Ovary (tissue), 3 donors: Measurements from ENCODE around the gene PCDHGA2.

Source experiments
- EP300 ChIP-seq: sonication (generic); formaldehyde crosslinking; IDR thresholded peaks from one replicate; pipeline ENCODE4 v1.6.1; 2017; ENCODE audit warnings: antibody characterized with exemption
- POLR2A ChIP-seq: fragments of 450-650 bp; IDR thresholded peaks from one replicate; pipeline ENCODE4 v1.6.1; 2017; ENCODE audit warnings: antibody characterized with exemption, mild to moderate bottlenecking, moderate library complexity
- TF ChIP-seq, protein P1 (sequence below), 3 donors: fragments of 450-650 bp in 2 of 3; fragments of 200-600 bp in 1 of 3; IDR thresholded peaks; one replicate each; pipeline versions ENCODE4 v1.5.1 to v1.8.0; 2016 to 2022; ENCODE audit warnings: antibody characterized with exemption in 3 of 3, mild to moderate bottlenecking in 1 of 3
- donor health status: DM: no; HTN: no; CAD: no.

DNA sequence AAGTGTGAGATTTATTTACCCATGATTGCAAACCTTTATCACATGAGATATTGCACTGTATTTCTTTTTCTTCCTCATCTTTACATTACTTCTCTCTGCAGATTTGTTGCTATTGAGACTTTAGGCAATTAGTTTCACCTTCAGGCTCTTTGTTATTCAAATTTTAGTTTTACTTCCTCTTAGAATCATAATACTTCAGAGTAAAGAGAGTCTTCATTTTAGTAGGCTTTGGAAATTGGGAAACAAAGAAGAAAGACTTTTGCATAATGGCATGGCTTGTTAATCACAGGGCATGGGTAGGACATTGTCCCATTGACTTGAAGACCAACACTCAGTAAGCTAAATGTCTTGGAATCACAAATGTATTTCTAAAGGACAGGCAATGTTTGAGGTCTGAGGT, 24.2 kb downstream of the PCDHGA2 start:
- TF ChIP-seq, protein P1, sequence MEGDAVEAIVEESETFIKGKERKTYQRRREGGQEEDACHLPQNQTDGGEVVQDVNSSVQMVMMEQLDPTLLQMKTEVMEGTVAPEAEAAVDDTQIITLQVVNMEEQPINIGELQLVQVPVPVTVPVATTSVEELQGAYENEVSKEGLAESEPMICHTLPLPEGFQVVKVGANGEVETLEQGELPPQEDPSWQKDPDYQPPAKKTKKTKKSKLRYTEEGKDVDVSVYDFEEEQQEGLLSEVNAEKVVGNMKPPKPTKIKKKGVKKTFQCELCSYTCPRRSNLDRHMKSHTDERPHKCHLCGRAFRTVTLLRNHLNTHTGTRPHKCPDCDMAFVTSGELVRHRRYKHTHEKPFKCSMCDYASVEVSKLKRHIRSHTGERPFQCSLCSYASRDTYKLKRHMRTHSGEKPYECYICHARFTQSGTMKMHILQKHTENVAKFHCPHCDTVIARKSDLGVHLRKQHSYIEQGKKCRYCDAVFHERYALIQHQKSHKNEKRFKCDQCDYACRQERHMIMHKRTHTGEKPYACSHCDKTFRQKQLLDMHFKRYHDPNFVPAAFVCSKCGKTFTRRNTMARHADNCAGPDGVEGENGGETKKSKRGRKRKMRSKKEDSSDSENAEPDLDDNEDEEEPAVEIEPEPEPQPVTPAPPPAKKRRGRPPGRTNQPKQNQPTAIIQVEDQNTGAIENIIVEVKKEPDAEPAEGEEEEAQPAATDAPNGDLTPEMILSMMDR (IDR thresholded peaks at IDR 0.05): no peak
- TF ChIP-seq POLR2A (no peak), EP300 (no peak)
